Measurements from ENCODE around the gene FOLR3.
"Not testable (repeated sequence)": the region's sequence is repeated elsewhere in the genome, so short reads cannot be mapped to it uniquely, and the experiment has no call there.

FOLR3 gene

GRCh38 chr11:72135473-72135872, at the start of gene FOLR3:
Gene FOLR3 (plus strand): TSS chr11:72135725. CDS start chr11:72135953, 228 bp downstream.
- DNase-seq, result not testable (repeated sequence)

DNA sequence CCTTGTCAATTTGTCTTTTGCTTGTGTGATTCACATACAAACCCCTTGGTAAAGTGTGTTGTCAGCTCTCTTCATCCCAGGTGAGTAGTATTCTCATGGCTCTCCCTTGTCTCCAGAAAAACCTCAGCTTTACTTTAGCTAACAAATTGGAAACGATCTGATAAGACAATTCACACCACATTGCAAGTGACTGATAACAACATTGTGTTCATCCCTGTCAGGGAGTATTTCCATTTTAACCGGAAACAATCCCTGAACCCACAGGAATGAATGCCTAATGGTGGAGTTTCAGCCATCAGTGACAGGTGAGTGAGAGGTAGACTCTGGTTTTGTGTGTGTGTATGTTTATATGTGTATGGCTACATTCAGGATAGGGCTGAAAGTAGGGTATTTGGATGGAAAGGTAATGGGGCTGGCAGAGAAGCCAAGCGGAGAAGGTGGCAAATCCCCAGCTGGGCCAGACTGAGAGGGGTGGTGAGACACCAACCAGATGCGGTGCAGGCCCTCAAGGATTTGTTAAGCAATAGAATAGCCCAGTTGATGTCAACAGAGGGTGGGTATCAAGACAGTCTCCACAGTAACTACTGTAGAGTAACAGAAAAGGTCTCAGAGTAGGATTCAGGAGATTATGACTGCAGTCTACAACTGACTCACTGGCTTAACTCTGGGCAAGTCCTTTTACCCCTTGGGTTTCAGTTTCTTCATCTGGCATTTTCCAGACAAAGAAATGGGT, 47.3 kb upstream of the FOLR3 start:
- no peak for DNase-seq

DNA sequence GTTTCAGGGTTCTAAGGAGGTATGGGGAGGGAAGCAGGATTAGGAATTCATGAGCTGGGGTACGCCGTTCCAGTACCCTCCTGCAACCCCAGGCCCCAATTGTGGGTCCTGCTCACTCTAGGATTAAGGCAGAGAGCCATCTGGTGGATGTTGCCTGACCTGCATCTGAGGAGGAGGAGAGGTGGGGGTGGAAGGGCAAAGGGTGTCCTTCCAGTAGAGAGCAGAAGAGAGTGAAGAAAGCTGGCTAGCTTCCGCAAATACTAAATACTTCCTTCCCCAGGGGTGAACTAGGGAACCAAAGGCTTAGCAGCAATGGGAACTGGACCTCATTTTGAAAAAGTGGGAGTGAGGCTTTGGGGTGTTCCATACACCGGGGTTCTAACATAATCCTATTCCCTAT, 44.2 kb upstream of the FOLR3 start:
- DNase-seq, result peak; percentile 74 to 80

DNA sequence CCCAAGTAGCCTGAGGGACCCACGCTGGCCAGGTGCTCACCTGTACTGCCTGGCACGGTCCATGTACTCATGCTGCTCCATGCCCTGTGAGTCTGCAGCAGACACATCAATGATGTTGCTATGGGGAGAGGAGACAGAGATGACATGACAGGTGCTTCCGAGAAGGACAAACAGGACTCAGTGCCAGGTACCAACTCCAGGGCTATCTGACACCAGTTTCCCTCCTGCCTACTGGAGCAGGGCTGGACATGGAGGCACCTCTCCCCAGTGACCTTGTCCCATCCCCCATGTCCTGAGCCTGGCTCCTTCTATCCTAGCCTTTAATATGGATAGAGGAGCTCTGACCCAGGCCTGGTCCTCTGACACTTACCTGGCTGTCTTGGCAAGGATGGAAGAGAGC, 36.8 kb upstream of the FOLR3 start:
- no peak for DNase-seq

- DNase-seq, result no peak
Measured at GRCh38 chr11:72100009-72100408, 35.5 kb upstream of the FOLR3 start.

DNA sequence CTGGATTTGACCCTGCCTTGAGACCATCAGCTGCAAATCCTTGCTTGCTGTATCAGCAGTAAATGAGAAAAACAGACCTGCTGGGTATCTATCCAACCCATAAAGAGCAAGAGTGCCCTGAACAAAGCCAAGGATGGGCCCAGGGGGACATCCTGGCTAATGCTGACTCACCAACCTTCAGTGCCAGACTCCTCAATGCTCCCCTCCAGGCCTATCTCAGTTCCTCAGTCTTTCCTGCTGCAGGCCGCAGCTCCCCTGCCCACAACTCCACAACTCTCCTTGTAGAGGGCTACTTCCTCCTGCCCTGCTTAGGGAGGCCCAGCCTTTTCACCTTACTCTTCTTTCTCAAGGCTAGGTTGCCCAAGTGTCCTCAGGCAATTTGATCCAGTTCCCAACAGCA, 35.1 kb upstream of the FOLR3 start:
- peak in 1 of 2 donors; percentile 19 for DNase-seq

- no peak for DNase-seq
Measured at GRCh38 chr11:72102162-72102561, 33.4 kb upstream of the FOLR3 start.

DNA sequence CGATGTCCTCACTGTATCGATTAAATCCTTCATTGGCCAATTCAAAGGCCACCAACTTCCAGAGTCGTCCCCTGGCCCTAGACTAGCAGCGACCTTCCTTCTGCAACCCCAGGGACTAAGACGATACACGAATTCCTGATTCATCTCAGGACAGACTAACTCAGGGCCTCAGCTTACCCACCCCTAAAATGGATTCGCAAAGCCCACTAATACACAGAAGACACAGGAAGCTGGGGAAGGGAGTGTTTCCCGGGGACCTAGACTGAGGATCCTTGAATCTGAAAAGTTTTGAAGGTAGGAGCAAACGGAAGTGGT, 32.9 kb upstream of the FOLR3 start:
- DNase-seq, result no peak

- DNase-seq, result peak; percentile 97 to 98
Measured at GRCh38 chr11:72102946-72103753, 32.4 kb upstream of the FOLR3 start, which contains the start of gene LAMTOR1. Gene LAMTOR1 (minus strand): TSS chr11:72103297. CDS start chr11:72103224, 73 bp downstream.

GRCh38 chr11:72103754-72104167, 31.8 kb upstream of the FOLR3 start:
- DNase-seq, result no peak

DNA sequence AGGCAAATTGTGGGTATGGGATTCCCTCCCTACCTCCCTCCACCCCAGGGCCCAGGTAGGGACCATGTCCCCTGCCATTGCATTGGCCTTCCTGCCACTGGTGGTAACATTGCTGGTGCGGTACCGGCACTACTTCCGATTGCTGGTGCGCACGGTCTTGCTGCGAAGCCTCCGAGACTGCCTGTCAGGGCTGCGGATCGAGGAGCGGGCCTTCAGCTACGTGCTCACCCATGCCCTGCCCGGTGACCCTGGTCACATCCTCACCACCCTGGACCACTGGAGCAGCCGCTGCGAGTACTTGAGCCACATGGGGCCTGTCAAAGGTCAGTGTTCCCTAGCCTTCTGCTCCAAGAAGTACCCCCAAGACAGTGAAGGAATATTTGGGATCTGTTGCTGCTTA, 29.6 kb upstream of the FOLR3 start, which contains the start of gene TOMT:
TSS of gene TOMT (plus strand) at position 37 of the 400 bp plus-strand sequence. CDS start at position 65, 28 bp downstream.
- DNase-seq, result no peak

DNA sequence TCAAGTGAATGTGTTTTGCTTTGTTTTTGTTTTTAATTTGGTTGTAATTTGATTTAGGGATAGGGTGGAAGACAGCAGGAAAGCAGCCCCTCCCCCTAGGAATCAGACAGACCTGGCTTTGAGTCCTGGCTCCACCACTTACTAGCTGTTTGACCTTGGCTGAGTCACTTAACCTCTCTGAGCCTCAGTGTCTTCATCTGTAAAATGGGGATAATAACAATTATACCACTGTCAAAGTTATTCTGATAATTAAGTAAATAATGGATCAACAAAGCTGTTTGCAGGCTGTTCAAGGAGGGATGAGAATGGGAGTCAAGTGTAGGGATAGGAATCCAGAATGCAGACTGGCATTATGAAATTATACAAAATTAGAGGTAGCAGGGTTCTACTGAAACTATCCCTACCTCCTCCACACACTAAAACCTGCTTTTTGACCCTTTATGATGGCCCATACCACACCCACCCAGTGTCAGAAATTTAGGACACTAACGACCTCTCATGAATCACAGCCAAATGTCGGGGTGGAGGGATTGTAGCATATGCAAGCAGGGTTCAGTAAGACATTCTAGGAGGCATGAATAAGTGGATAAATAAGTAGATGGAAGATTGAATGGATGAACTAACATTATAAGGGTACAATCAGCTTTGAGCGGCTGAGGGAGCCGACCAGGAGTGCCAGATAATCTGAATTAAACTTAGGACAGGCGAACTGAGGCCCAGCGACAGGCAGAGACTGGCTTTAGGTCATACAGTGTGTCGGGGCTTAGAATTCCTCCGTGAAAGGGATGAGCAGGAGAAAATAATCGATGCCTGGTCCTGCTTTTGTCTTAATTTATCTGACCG, 24.0 kb upstream of the FOLR3 start:
- DNase-seq, result no peak

DNA sequence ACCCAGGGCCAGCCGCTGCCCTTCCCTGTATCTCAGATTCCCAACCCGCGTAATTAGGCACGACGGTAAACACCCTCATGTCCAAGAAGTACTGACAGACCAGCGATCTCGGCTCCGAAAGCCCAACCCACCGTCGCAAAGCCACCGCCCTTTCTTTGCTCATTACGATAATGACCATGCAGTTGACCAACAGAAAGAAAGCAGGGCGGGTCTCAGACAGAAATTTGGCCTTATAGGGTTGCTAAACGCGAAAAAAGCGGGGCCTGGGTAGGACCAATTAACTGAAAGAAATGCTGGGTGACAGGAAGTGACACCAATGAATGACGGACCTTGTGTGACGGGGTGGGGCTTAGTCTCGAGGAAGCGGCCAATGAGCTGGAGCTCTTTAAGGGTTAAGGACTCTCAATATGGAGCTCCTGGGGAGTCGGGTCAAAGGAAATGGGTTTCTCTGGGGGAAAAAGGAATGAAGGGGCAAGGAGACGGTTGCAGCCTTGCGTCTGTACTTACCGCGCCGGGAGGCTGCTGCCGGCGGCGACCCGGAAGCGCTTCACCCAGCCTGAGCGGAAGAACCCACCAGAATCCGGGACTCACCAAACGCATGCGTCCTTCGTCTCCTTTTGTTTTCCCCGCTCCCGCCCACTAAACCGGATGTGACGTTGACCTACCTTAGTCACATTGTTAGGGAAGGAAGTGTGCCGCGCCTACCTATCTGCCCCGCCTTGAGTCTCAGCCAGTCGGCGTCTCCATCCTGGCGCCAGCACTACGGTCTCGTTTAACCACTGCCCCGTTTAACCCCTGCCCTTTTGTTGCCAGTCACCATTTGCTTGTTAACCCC, 23.2 kb upstream of the FOLR3 start, which contains the start of gene ANAPC15:
TSS of gene ANAPC15 (minus strand) at position 553 of the 835 bp plus-strand sequence. CDS start 1,419 bp downstream, outside the sequence.
- peak; percentile 99 for DNase-seq

DNA sequence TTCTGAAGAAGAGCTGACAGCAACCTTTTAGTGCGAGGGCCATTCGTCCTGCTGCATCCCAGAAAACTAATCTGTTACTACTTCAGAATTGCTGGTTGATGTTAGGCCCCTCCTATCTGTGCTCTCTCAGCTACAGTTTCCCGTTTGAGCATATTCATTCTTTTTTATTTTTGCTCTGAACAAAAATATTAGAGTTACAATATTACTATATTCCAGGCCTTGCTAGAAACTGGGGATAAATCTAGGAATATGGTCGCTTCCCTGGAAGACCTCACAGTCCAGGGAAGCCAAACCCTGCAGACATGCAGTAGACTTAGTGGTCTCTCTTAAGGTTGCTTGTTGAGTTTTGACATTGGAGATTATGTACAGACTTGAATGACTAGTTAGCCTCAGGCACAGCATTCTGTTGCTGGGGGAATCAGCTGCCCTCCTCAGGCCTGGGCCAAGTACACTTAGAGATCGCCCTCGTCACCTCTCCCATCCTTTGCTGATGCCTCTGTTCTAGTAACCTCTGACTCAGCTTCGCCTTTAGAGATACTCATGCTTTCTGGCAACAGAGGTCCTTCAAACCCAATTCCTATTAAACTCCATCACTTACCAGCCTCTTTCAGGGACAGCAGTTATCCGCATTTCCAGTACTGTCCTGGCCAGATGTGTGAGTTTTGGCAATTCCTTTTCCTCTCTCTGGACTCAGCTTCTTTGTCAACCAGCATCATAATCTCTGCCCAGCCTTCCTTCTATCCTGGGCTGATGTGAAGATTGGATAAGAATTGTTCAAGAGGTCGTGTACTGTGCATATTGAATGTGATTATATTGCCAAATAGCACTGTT, 22.3 kb upstream of the FOLR3 start:
- DNase-seq, result no peak

DNA sequence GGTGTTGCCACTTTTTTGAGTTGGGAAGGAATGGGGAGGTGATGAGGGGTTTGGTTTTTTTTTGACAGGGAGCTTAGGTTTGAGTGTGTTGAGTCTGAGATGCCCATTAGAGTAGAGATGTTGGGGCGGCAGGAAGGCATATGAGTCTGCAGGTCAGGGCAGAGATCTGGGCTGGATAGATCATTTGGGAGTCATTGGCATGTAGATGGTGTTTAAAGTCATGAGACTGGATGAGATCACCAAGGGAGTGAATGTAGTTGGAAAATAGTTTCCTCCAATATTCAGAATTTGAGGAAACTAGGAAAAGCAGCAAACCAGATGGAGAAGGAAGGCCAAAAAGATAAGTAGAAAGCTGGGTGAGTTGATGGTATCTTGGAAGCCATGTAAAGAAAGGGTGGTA, 21.0 kb upstream of the FOLR3 start:
- no peak for DNase-seq

GRCh38 chr11:72116019-72116755, 19.3 kb upstream of the FOLR3 start:
- no peak for DNase-seq

GRCh38 chr11:72119198-72119597, 16.3 kb upstream of the FOLR3 start:
- DNase-seq, result no peak

DNA sequence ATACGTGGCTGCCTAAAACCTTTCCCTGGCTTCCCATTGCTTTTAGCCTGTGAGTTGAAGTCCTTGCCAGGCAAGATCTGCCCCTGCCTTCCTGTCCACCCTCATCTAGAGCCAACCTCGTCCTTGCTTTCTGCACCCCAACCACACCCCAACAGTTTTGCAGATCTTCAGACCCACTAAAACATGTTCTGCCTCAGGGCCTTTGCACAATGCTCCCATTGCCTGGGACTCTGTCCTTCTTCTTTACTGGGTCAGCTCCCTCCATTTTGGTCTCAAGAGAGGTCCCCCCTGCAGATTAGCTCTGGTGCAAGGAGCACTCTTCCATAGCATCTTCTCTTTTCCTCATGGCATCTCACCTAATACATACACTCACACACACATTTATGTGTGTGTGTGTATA, 14.6 kb upstream of the FOLR3 start:
- DNase-seq, result no peak

GRCh38 chr11:72122607-72123006, 12.9 kb upstream of the FOLR3 start:
- no peak for DNase-seq

DNA sequence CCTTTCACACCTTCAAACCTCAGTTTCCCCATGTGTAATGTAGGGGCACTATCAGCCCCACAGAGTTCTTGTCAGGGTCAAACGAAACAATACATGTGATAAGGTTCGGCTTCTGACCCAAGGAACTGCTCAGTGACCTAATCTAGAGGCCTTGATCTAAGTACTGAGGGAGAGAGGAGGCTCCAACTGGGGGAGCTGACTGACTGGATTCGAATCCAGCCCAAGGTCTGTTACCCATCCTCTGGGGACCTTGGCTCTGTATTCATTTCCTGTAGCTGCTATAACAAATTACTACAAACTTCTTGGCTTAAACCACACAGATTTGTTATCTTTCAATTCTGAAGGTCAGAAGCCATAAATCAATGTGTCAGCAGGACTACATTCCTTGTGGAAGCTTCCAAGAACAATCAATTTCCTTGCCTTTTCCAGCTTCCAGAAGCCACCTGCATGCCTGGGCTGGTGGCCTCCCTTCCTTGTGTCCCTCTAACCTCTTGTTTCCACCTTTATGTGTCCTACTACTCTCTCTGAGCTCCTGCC, 12.3 kb upstream of the FOLR3 start:
- no peak for DNase-seq

Measured in CD4-positive, alpha-beta T cell treated with Interferon alpha-2 for 1 hour (primary cell).